Measurements from ENCODE around the gene LIMS2. TPM values are rescaled to one million over a fixed set of nuclear protein-coding genes. Genes with fewer than 3 reads are reported as not detected.

Gene LIMS2
- total and polyA plus RNA-seq, 2 experiments from 2014 or later = 32.9 to 48.8 TPM

GRCh38 chr2:127709336-127709735 is 34.0 kb upstream of the LIMS2 start:
- no peak for TF ChIP-seq CTCF (IDR thresholded peaks at IDR 0.05; ENCODE audit: low read depth, low read length)
- DNase-seq (ENCODE audit: low read depth in 1 of 2, low spot score in 1 of 2) = no peak
- Histone ChIP-seq H3K36me3 (peaks cover 19% of the 10 kb centered on the region), H3K27ac (no peak overlapping the region), H3K9me3 (ENCODE audit: low read depth) (no peaks in the 10 kb centered on the region), H3K27me3 (no peaks in the 10 kb centered on the region), H3K4me3 (no peak overlapping the region), H3K4me1 (ENCODE audit: low read depth) (no peaks in the 10 kb centered on the region)

- no peak for TF ChIP-seq CTCF (IDR thresholded peaks at IDR 0.05; ENCODE audit: low read depth, low read length)
- peaks cover 1% of the 10 kb centered on the region for H3K4me1 ChIP-seq (ENCODE audit: low read depth)
- H3K4me3 ChIP-seq = no peak overlapping the region
- H3K27me3 ChIP-seq = no peaks in the 10 kb centered on the region
- peak in 1 of 2 donors; percentile 70 for DNase-seq (ENCODE audit: low read depth in 1 of 2, low spot score in 1 of 2)
- H3K9me3 ChIP-seq (ENCODE audit: low read depth) = no peaks in the 10 kb centered on the region
- peaks cover 19% of the 10 kb centered on the region for H3K36me3 ChIP-seq
- peak overlapping the region; percentile 12 for H3K27ac ChIP-seq
Observed at GRCh38 chr2:127707890-127708648, 32.7 kb upstream of the LIMS2 start.

- no peaks in the 10 kb centered on the region for H3K27me3 ChIP-seq
- TF ChIP-seq CTCF (IDR thresholded peaks at IDR 0.05; ENCODE audit: low read depth, low read length) = no peak
Observed at GRCh38 chr2:127706215-127706990, 31.1 kb upstream of the LIMS2 start.

GRCh38 chr2:127705391-127706065 is 30.2 kb upstream of the LIMS2 start:
- no peaks in the 10 kb centered on the region for H3K9me3 ChIP-seq (ENCODE audit: low read depth)
- H3K4me1 ChIP-seq (ENCODE audit: low read depth) = peaks cover 10% of the 10 kb centered on the region
- no peaks in the 10 kb centered on the region for H3K27me3 ChIP-seq
- peak in 1 of 2 donors; percentile 77 for DNase-seq (ENCODE audit: low read depth in 1 of 2, low spot score in 1 of 2)
- peaks cover 19% of the 10 kb centered on the region for H3K36me3 ChIP-seq
- no peak for TF ChIP-seq CTCF (IDR thresholded peaks at IDR 0.05; ENCODE audit: low read depth, low read length)
- H3K27ac ChIP-seq = no peak overlapping the region
- H3K4me3 ChIP-seq = no peak overlapping the region

More at GRCh38 chr2:127706215-127706990, 31.1 kb upstream of the LIMS2 start:
- Histone ChIP-seq H3K36me3 (peaks cover 19% of the 10 kb centered on the region), H3K4me1 (ENCODE audit: low read depth) (peaks cover 10% of the 10 kb centered on the region), H3K9me3 (ENCODE audit: low read depth) (no peaks in the 10 kb centered on the region), H3K4me3 (no peak overlapping the region), H3K27ac (no peak overlapping the region)
- DNase-seq (ENCODE audit: low read depth in 1 of 2, low spot score in 1 of 2) = no peak

GRCh38 chr2:127704641-127705390 is 29.5 kb upstream of the LIMS2 start:
- Histone ChIP-seq H3K4me3 (no peak overlapping the region), H3K27me3 (no peaks in the 10 kb centered on the region), H3K9me3 (ENCODE audit: low read depth) (no peaks in the 10 kb centered on the region), H3K36me3 (peaks cover 19% of the 10 kb centered on the region), H3K27ac (no peak overlapping the region), H3K4me1 (ENCODE audit: low read depth) (peaks cover 10% of the 10 kb centered on the region)
- TF ChIP-seq CTCF (IDR thresholded peaks at IDR 0.05; ENCODE audit: low read depth, low read length) = no peak
- DNase-seq (ENCODE audit: low read depth in 1 of 2, low spot score in 1 of 2) = peak in 1 of 2 donors; percentile 35
